GM12801 (cell line): ENCODE measurements around the gene CACNA2D3.

Source experiments
- CTCF ChIP-seq: IDR thresholded peaks from one replicate; pipeline ENCODE4 v1.5.1; 2011; ENCODE audit warnings: control low read depth; ENCODE audit not compliant: insufficient read length; ENCODE audit errors: extremely low read depth

CACNA2D3 gene

GRCh38 chr3:54671511-54671910, 549.2 kb downstream of the CACNA2D3 start:
- TF ChIP-seq CTCF: no peak

GRCh38 chr3:54676087-54676486, 553.7 kb downstream of the CACNA2D3 start:
- TF ChIP-seq CTCF: no peak

- no peak for TF ChIP-seq CTCF
These were observed 559.4 kb downstream of the CACNA2D3 start for GRCh38 chr3:54681706-54682105.

- no peak for TF ChIP-seq CTCF
These were observed 562.9 kb downstream of the CACNA2D3 start for GRCh38 chr3:54685213-54685612.

GRCh38 chr3:54691289-54691771, 569.0 kb downstream of the CACNA2D3 start:
- TF ChIP-seq CTCF: no peak

GRCh38 chr3:54696313-54696712, 574.0 kb downstream of the CACNA2D3 start:
- TF ChIP-seq CTCF: no peak

GRCh38 chr3:54698054-54698453, 575.7 kb downstream of the CACNA2D3 start:
- no peak for TF ChIP-seq CTCF

- no peak for TF ChIP-seq CTCF
These were observed 581.6 kb downstream of the CACNA2D3 start for GRCh38 chr3:54703923-54704322.
